B cell (primary cell): ENCODE measurements around the gene RGS3. TPM values are rescaled to one million over a fixed set of nuclear protein-coding genes. Genes with fewer than 3 reads are reported as not detected.

ENCODE experiments used
- ATAC-seq: fragments of 200-7000 bp; cut with Tn5 transposase; one replicate; pipeline ENCODE4 v1.10.0; 2021; ENCODE audit warnings: low read depth, mild to moderate bottlenecking, moderate number of reproducible peaks, moderate library complexity
- CTCF ChIA-PET: fragments of 350-600 bp; sonication (Branson Sonifier 250); formaldehyde crosslinking; loops from one replicate; lab custom pipeline; 2021; ENCODE audit warnings: antibody characterized with exemption, inconsistent platforms; lab: Charles Lee
- POLR2A ChIA-PET: fragments of 350-600 bp; sonication (Branson Sonifier 250); formaldehyde crosslinking; loops from one replicate; lab custom pipeline; 2021; ENCODE audit warnings: antibody characterized with exemption; lab: Charles Lee
- DNase-seq: peaks from one replicate; pipeline ENCODE4 v3.0.0; 2013
- H2AFZ ChIP-seq: 2 replicates; pipeline ENCODE4 v1.6.1; 2012; ENCODE audit warnings: mild to moderate bottlenecking, low read depth, low read length; ENCODE audit not compliant: insufficient read depth, poor library complexity, severe bottlenecking
- H3K27ac ChIP-seq, 2 donors: 1 replicate in 1 of 2; 2 replicates in 1 of 2; pipeline ENCODE4 v1.5.1; 2012 to 2013; ENCODE audit warnings: low read length in 2 of 2, mild to moderate bottlenecking in 2 of 2, moderate library complexity in 1 of 2
- H3K27me3 ChIP-seq, 4 experiments: fragments of 200-600 bp in 1 of 4; sonication (generic) in 1 of 4; replicated peaks in 1 of 4; 1 replicate in 2 of 4; 2 replicates in 2 of 4; pipeline versions ENCODE4 v1.6.1 to v1.7.0; 2013 to 2016; ENCODE audit warnings: low read length in 3 of 4, mild to moderate bottlenecking in 2 of 4, mixed read lengths in 1 of 4, moderate library complexity in 1 of 4; ENCODE audit not compliant: insufficient read depth in 4 of 4, control insufficient read depth in 3 of 4; ENCODE audit errors: control extremely low read depth in 1 of 4
- H3K36me3 ChIP-seq, 2 experiments: replicated peaks in 1 of 2; 1 replicate in 1 of 2; 2 replicates in 1 of 2; pipeline versions ENCODE4 v1.6.1 to v1.7.1; 2013; ENCODE audit warnings: low read length in 1 of 2; ENCODE audit not compliant: insufficient read depth in 2 of 2, control insufficient read depth in 1 of 2; ENCODE audit errors: control extremely low read depth in 1 of 2, extremely low read depth in 1 of 2
- H3K4me1 ChIP-seq, 2 donors: fragments of 200-600 bp in 1 of 2; sonication (generic) in 1 of 2; 1 replicate in 1 of 2; 2 replicates in 1 of 2; pipeline versions ENCODE4 v1.5.1 to v1.6.1; 2013 to 2017; ENCODE audit warnings: low read length in 2 of 2; ENCODE audit not compliant: control insufficient read depth in 2 of 2, insufficient read depth in 2 of 2
- H3K4me2 ChIP-seq: replicated peaks from 2 replicates; pipeline ENCODE3; 2012; ENCODE audit warnings: mild to moderate bottlenecking, low read depth, low read length; ENCODE audit not compliant: poor library complexity, severe bottlenecking
- H3K4me3 ChIP-seq, 5 experiments: fragments of 200-600 bp in 1 of 5; sonication (generic) in 1 of 5; 1 replicate in 3 of 5; 2 replicates in 2 of 5; pipeline versions ENCODE4 v1.5.1 to v1.7.0; 2011 to 2016; ENCODE audit warnings: low read length in 4 of 5, mild to moderate bottlenecking in 4 of 5, low read depth in 2 of 5, control low read depth in 1 of 5, moderate library complexity in 1 of 5; ENCODE audit not compliant: insufficient read depth in 1 of 5; ENCODE audit errors: control extremely low read depth in 1 of 5, extremely low read depth in 1 of 5
- H3K79me2 ChIP-seq: fragments of 200-600 bp; sonication (generic); one replicate; pipeline ENCODE4 v1.6.0; 2016; ENCODE audit warnings: low read length; ENCODE audit not compliant: control insufficient read depth, insufficient read depth
- H3K9ac ChIP-seq: fragments of 200-600 bp; sonication (generic); 2 replicates; pipeline ENCODE4 v1.6.1; 2017; ENCODE audit warnings: mild to moderate bottlenecking, low read length, moderate library complexity
- H3K9me3 ChIP-seq, 3 donors: one replicate each; pipeline versions ENCODE4 v1.6.1 to v1.7.1; 2013; ENCODE audit warnings: low read length in 2 of 3; ENCODE audit not compliant: control insufficient read depth in 2 of 3, insufficient read depth in 1 of 3; ENCODE audit errors: control extremely low read depth in 1 of 3
- H4K20me1 ChIP-seq: 2 replicates; pipeline ENCODE4 v1.6.0; 2012; ENCODE audit warnings: mild to moderate bottlenecking, low read length; ENCODE audit not compliant: insufficient read depth, control insufficient read depth, poor library complexity, severe bottlenecking
- H3K27ac Mint-ChIP-seq: one replicate; pipeline ENCODE4 v1.8.0; 2021; ENCODE audit warnings: mixed read lengths
- H3K27me3 Mint-ChIP-seq: one replicate; pipeline ENCODE4 v1.8.0; 2021; ENCODE audit warnings: mixed read lengths
- H3K4me1 Mint-ChIP-seq: one replicate; pipeline ENCODE4 v1.8.0; 2021; ENCODE audit warnings: mixed read lengths
- H3K4me3 Mint-ChIP-seq: one replicate; pipeline ENCODE4 v1.8.0; 2021; ENCODE audit warnings: mixed read lengths
- H3K9me3 Mint-ChIP-seq: one replicate; pipeline ENCODE4 v1.8.0; 2022; ENCODE audit warnings: mixed read lengths; ENCODE audit not compliant: insufficient read depth
- CTCF ChIP-seq: fragments of 200-600 bp; IDR thresholded peaks from one replicate; pipeline ENCODE4 v1.8.0; 2022; ENCODE audit warnings: antibody characterized with exemption, mild to moderate bottlenecking
- EZH2 ChIP-seq: IDR thresholded peaks from 2 replicates; pipeline ENCODE4 v1.6.1; 2012; ENCODE audit warnings: borderline replicate concordance, low read depth, mild to moderate bottlenecking, moderate library complexity, low read length; ENCODE audit not compliant: insufficient read depth, poor library complexity, severe bottlenecking
- WGBS: methylation state at CpG from one replicate; pipeline ENCODE4 v1.1.5; 2013; ENCODE audit warnings: missing lambda C conversion rate; ENCODE audit not compliant: insufficient coverage; 5-methylcytosine and 5-hydroxymethylcytosine counted together
- intact Hi-C: fragments of 100-400 bp; cut with micrococcal nuclease; formaldehyde crosslinking; loops from one replicate; pipeline ENCODE4 v1.10.0; 2022
- polyA plus RNA-seq: library from polyadenylated mRNA; depleted of rRNA; stranded (reverse); fragments of >200 nt; gene quantifications from 2 replicates; pipeline ENCODE4 v1.2.3, GENCODE V29; 2012
- total RNA-seq, 2 donors: library from RNA; stranded (reverse); fragments of 120-200 nt in 1 of 2; gene quantifications; 1 replicate in 1 of 2; 2 replicates in 1 of 2; pipeline versions ENCODE4 v1.2.3 to v1.2.4, GENCODE V29; 2013 to 2022

The RGS3 gene
- total and polyA plus RNA-seq, 2 donors (not counting 1 experiment from before 2014, with no cell fraction given): 12.0 to 15.6 TPM

DNA sequence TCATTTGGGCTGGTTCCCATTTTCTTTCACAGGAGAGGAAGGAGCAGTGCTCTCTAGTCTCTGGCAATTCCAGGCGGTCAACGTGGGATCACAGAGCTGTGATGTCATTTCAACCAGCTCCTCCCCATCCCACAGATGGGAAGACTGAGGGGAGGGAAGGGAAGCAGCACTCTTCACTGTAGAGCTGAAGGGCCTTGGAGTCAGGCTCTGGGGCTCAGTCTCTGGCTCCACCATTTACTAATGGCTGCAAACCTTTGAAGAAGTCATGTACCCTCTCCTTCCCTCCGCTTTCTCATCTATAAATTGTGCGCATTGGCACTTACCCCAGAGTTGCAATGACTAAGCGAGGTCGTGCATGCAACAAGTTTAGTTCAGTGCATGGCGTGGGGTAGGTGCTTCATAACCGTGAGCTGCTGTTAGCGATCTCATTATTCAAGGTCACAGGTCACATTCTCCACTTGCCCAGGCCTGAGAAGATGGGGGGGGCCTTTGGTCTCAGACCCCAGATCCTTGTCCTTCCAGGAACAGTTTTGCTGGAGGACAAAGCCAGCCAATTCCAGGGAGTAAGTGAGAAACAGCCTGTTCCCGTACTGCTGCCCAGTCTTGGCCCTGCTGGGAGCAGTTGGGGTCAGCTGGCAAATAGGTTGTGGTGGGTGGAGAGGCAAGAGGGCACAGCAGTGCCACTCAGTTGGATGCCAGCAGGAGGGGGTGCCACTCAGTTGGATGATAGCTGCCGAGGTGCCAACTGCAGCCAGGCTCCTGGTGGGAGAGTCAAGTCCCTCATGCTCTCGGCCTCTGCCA lies 136.7 kb downstream of the RGS3 start:
- TF ChIP-seq CTCF (no peak), EZH2 (no peak)
- Histone ChIP-seq H3K27me3 (peaks cover 0 to 4% (median 0%) of the 10 kb centered on the region in 4 experiments), H3K4me1 (peaks cover 0 to 15% of the 10 kb centered on the region in 2 donors), H3K9me3 (peaks cover 0 to 4% (median 0%) of the 10 kb centered on the region in 3 donors), H3K9ac (no peak overlapping the region), H3K4me3 (no peak overlapping the region), H3K27ac (no peak overlapping the region), H4K20me1 (no peaks in the 10 kb centered on the region), H2AFZ (no peak overlapping the region), H3K36me3 (peaks cover 0 to 27% of the 10 kb centered on the region in 2 experiments), H3K4me2 (no peak overlapping the region), H3K79me2 (no peaks in the 10 kb centered on the region)
- ChIA-PET CTCF (interaction anchor here (0.8 to 4.3 kb wide), 4 partner anchors 9 to 56 kb away, joined by 3 to 27 read pairs (median 10); no protein-coding TSS in a partner anchor), POLR2A (no interaction called here)
- H3K27me3 Mint-ChIP-seq: no peaks in the 10 kb centered on the region
- intact Hi-C loops: no loop called here
- peaks cover 19% of the 10 kb centered on the region for H3K4me1 Mint-ChIP-seq
- H3K27ac Mint-ChIP-seq: no peak overlapping the region
- no peak for DNase-seq
- H3K9me3 Mint-ChIP-seq: no peaks in the 10 kb centered on the region
- H3K4me3 Mint-ChIP-seq: no peak overlapping the region
- 98% methylated on average over 10 of the region's 12 CpGs for WGBS
- ATAC-seq: no peak
